HG03354 (cell line): ENCODE data around the gene SLC26A2.
"Not testable (repeated sequence)": the region's sequence is repeated elsewhere in the genome, so short reads cannot be mapped to it uniquely, and the experiment has no call there.

Source experiments
- ATAC-seq: cut with Tn5 transposase; IDR thresholded peaks from one replicate; pipeline ENCODE4 v1.9.1; 2021; ENCODE audit warnings: mild to moderate bottlenecking; ENCODE audit not compliant: unreplicated experiment, poor library complexity, severe bottlenecking

SLC26A2 gene

DNA sequence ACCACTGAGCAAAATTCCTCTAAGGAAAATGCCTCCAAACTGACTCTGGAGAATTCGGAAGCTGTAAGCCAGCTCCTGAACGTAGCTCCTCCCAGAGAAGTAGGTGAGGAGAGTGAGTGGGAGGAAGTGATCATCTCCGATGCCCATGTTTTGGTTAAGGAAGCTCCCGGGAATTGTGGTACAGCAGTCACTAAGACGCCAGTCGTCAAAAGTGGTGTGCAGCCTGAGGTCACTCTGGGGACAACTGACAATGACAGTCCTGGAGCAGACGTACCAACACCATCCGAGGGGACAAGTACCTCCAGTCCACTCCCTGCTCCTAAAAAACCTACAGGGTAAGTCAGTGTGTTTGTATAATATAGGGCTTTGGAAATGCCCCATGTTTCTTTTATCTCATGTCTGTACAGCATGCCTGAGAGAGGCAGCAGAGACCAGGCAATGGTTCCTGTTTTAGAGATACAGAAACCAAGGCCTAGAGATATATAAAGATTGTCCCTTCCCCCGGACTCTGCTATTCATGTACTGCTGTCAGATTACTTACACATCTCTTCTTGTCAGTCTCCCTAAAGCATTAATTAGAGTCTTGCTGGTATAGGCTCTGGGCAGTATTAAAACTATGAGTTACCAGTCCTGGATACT is 63.9 kb downstream of the SLC26A2 start:
- ATAC-seq, result no peak

DNA sequence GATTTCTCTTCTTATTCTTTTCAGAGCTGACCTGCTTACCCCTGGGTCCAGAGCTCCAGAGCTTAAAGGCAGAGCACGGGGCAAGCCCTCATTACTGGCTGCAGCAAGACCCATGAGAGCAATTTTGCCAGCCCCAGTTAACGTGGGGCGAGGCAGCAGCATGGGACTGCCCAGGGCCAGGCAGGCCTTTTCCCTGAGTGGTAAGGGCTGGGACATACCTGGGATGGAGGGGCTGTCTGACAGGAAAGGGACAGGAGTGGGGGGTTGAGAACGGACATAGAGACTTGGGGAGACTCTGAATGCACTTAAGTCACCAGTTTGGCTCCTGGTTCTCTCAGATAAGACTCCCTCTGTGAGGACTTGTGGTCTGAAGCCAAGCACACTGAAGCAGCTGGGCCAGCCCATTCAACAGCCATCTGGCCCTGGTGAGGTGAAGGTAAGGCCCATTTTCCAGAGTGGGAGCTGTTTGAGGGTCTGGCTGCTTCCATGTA is 66.2 kb downstream of the SLC26A2 start:
- no peak for ATAC-seq

DNA sequence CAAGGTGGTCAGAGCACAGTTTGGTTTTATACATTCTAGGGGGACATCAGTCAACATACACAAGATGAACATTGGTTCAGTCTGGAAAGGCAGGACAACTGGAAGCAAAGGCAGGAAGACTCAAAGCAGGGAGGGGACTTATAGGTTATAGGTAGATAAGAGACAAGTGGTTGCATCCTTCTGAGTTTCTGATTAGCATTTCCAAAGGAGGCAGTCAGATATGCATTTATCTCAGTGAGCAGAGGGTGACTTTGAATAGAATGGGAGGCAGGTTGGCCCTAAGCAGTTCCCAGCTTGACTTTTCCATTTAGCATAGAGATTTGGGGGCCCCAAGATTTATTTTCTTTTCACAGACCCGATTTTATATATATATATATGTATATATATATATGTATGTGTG is 67.5 kb downstream of the SLC26A2 start:
- not testable (repeated sequence) for ATAC-seq

DNA sequence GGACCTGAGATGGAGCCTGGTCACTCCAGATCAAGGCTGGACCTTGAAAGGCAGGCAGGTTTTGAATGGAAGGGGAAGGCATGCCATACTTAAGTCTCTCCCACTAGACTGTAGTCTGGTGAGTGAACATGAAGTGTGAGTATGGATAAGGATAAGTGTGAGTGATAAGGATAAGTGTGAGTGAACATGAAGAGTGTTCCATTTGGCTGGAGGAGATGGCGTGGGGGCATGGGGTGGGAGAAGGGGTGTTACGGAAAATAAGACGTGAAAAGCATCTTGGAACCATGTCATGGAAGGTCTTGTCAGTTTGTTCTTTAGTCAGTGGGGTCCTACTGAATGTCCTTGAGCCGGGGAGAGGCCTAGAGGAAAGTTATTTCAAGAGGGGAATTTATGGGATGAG is 72.8 kb downstream of the SLC26A2 start:
- no peak for ATAC-seq

DNA sequence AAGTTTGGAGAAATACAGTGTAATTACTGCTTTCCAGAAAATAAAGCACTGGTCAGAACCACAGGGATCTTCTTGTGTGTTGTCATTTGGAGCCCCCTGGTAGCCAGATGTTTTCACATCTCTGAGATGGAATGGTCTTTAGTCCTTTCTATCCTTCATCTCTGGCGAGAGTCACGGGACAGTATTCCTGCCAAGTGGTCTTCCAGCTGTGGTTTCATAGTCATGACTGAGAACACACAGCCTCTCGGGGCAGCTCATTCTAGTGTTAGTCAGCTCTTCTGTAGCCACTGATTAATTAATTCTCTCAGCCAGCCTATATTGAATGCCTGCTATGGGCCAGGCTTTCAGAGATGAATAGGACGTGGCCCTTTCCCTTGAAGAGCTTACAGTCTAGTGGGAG is 74.1 kb downstream of the SLC26A2 start:
- no peak for ATAC-seq

DNA sequence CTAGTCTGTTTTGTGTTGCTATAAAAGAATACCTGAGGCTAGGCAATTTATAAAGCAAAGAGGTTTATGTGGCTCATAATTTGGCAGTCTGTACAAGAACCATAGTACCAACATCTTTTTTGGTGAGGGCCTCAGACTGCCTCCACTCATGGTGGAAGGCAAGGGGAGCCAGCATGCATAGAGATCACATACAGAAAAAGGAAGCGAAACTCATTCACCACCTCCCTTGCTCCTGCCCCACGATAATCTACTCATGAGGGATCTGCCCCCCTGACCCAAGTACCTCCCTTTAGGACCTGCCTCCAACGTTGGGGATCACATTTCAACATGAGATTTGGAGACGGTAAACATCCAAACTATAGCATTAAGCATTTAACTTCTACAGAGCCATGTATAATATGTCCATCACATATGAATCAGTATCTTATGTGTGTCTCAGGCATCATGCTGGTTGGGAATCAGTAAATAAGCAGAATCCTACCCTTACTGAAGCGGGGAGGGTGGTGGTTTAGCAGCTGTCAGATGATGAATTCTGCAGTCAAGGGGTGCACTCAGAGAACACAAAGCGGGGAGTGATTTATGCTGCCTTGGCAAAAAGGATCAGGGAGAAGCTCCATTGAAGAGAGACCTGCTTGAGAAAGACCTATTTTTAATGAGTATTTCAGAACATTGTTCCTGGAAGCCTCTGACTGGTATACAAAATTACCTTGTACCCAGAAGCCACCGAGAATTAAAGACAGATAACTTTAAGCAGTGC is 74.8 kb downstream of the SLC26A2 start:
- ATAC-seq, result peak; percentile 91

DNA sequence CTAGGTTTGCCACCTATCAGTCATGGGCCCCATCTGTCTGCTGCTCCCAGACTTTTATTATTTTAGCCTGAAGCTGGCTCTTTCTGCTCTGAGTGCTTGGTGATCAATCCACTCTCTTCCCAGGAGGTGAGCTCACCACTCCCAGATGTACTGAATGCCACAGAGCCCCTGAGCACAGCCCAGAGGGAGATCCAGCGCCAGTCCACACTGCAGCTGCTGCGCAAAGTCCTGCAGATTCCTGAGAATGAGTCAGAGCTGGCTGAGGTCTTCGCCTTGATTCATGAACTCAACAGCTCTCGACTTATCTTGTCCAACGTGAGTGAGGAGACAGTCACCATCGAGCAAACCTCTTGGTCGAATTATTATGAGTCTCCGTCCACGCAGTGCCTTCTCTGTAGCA is 76.0 kb downstream of the SLC26A2 start:
- no peak for ATAC-seq
